ENCODE results near the gene RPP21. TPM values are rescaled to one million over a fixed set of nuclear protein-coding genes. Genes with fewer than 3 reads are reported as not detected.

The RPP21 gene
- total RNA-seq, 1 experiment from 2014 or later, result 64.0 TPM

GRCh38 chr6:30340589-30341054, 4.3 kb upstream of the RPP21 start:
- Histone ChIP-seq H3K56ac (ENCODE audit: insufficient read length, low read depth, low read length) (no peak overlapping the region), H3K9ac (ENCODE audit: extremely low read depth, insufficient read length, low read length) (no peak overlapping the region), H2BK5ac (ENCODE audit: insufficient read length, low read length) (no peak overlapping the region), H3K27me3 (ENCODE audit: insufficient read depth, low read length) (no peaks in the 10 kb centered on the region), H3K27ac (ENCODE audit: insufficient read length, low read depth, low read length) (no peak overlapping the region), H3K4me2 (ENCODE audit: insufficient read depth, insufficient read length, low read length) (no peak overlapping the region), H4K5ac (ENCODE audit: insufficient read length, low read depth, low read length) (no peak overlapping the region), H2AK5ac (ENCODE audit: insufficient read length, low read length) (no peak overlapping the region), H3K79me1 (ENCODE audit: insufficient read depth, low read depth, low read length, poor library complexity, severe bottlenecking) (no peaks in the 10 kb centered on the region), H2BK20ac (ENCODE audit: low read depth, low read length, poor library complexity, severe bottlenecking) (no peak overlapping the region), H2AFZ (ENCODE audit: low read length) (no peak overlapping the region), H3K79me2 (ENCODE audit: insufficient read depth, low read length) (no peaks in the 10 kb centered on the region), H4K8ac (replicated peaks; ENCODE audit: insufficient read length, low read depth, low read length) (no peak overlapping the region), H3K23me2 (ENCODE audit: insufficient read length, low read depth, low read length, poor library complexity, severe bottlenecking) (no peaks in the 10 kb centered on the region), H3K23ac (ENCODE audit: insufficient read length, low read depth, low read length) (no peak overlapping the region), H4K20me1 (ENCODE audit: control insufficient read depth, insufficient read depth, insufficient read length) (no peaks in the 10 kb centered on the region), H4K91ac (ENCODE audit: insufficient read length, low read depth, low read length) (no peak overlapping the region), H3T11ph (ENCODE audit: low read length) (no peak overlapping the region), H2BK12ac (ENCODE audit: insufficient read length, low read depth, low read length) (no peak overlapping the region), H2BK120ac (ENCODE audit: low read depth, low read length, poor library complexity, severe bottlenecking) (no peak overlapping the region), H3K9me3 (ENCODE audit: control insufficient read depth, low read depth, low read length) (no peaks in the 10 kb centered on the region), H3K14ac (ENCODE audit: insufficient read depth, low read length) (no peak overlapping the region), H3K18ac (ENCODE audit: insufficient read length, low read depth, low read length) (no peak overlapping the region), H3K4me1 (ENCODE audit: insufficient read depth, low read length) (no peaks in the 10 kb centered on the region), H2BK15ac (ENCODE audit: low read depth, low read length) (no peak overlapping the region), H3K4ac (ENCODE audit: low read depth, low read length) (no peak overlapping the region)
- no CpG with 5 or more reads among the region's 6 CpGs for WGBS (ENCODE audit: extremely low coverage, insufficient read length, low lambda C conversion rate)
- Mint-ChIP-seq H3K36me3 (ENCODE audit: insufficient read depth in 1 of 3, low read depth in 3 of 3) (peaks cover 13 to 49% (median 45%) of the 10 kb centered on the region in 3 experiments), H3K4me1 (peaks cover 5% of the 10 kb centered on the region in 2 experiments), H3K27ac (no peak overlapping the region), H3K27me3 (ENCODE audit: low read depth) (no peaks in the 10 kb centered on the region), H3K9me3 (no peaks in the 10 kb centered on the region), H3K4me3 (no peak overlapping the region)
- DNase-seq, result no peak
- no peak for TF ChIP-seq CTCF (conservative IDR thresholded peaks at IDR 0.05)
